Measurements from ENCODE around the gene FAIM2. TPM values are rescaled to one million over a fixed set of nuclear protein-coding genes. Genes with fewer than 3 reads are reported as not detected.

The FAIM2 gene
- total RNA-seq, 1 donor from 2014 or later: not detected

DNA sequence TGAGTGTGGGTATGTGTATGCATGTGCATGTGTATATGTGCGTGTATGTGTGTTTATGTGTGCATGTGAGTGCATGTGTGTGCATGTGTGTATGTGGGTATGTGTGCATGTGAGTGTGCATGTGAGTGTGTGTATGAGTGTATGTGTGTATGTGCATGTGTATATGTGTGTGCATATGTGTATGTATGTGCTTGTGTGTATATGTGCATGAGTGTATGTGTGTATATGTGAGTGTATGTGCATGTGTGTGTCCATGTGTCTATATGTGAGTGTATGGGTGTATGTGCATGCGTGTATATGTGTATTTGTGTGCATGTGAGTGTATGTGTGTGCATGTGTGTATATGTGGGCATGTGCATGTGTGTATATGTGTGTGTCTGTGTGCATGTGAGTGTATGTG, 25.7 kb downstream of the FAIM2 start:
- no peaks in the 10 kb centered on the region for H3K9me3 Mint-ChIP-seq (ENCODE audit: unreplicated experiment)
- H3K27me3 Mint-ChIP-seq (ENCODE audit: unreplicated experiment): peaks cover 14% of the 10 kb centered on the region
- no peak overlapping the region for H3K4me3 Mint-ChIP-seq (ENCODE audit: unreplicated experiment)
- no peak overlapping the region for H3K27ac Mint-ChIP-seq (ENCODE audit: unreplicated experiment)
- DNase-seq (ENCODE audit: low spot score): no peak
- TF ChIP-seq, protein P1, sequence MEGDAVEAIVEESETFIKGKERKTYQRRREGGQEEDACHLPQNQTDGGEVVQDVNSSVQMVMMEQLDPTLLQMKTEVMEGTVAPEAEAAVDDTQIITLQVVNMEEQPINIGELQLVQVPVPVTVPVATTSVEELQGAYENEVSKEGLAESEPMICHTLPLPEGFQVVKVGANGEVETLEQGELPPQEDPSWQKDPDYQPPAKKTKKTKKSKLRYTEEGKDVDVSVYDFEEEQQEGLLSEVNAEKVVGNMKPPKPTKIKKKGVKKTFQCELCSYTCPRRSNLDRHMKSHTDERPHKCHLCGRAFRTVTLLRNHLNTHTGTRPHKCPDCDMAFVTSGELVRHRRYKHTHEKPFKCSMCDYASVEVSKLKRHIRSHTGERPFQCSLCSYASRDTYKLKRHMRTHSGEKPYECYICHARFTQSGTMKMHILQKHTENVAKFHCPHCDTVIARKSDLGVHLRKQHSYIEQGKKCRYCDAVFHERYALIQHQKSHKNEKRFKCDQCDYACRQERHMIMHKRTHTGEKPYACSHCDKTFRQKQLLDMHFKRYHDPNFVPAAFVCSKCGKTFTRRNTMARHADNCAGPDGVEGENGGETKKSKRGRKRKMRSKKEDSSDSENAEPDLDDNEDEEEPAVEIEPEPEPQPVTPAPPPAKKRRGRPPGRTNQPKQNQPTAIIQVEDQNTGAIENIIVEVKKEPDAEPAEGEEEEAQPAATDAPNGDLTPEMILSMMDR (IDR thresholded peaks at IDR 0.05; ENCODE audit: unreplicated experiment): no peak
- no peaks in the 10 kb centered on the region for H3K36me3 Mint-ChIP-seq (ENCODE audit: low read depth, unreplicated experiment)
- no peaks in the 10 kb centered on the region for H3K4me1 Mint-ChIP-seq (ENCODE audit: unreplicated experiment)

DNA sequence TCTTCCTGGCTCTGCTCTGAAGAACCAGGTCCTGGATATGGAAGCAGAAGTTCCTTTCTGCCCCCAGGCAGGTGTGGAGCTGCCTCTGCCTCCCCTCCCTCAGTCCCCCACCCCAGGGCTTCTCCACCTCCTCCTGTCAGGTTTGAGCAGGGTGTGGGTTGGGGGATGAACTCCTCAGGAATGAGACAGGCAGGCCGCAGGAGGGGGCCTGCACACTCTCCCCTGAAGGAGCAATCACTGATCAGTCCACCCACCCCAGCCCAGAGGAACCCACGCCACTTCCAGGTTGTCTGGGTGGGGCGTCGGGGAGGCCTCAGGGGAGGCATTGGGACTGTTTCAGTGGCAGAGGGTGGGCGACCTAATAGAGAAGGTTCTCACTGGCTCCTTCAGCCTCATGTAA, 26.6 kb downstream of the FAIM2 start:
- Mint-ChIP-seq H3K27ac (ENCODE audit: unreplicated experiment) (no peak overlapping the region), H3K4me1 (ENCODE audit: unreplicated experiment) (no peaks in the 10 kb centered on the region), H3K9me3 (ENCODE audit: unreplicated experiment) (no peaks in the 10 kb centered on the region), H3K27me3 (ENCODE audit: unreplicated experiment) (peaks cover 9% of the 10 kb centered on the region), H3K4me3 (ENCODE audit: unreplicated experiment) (no peak overlapping the region), H3K36me3 (ENCODE audit: low read depth, unreplicated experiment) (no peaks in the 10 kb centered on the region)
- DNase-seq (ENCODE audit: low spot score): no peak
- TF ChIP-seq, protein P1 (IDR thresholded peaks at IDR 0.05; ENCODE audit: unreplicated experiment): no peak

DNA sequence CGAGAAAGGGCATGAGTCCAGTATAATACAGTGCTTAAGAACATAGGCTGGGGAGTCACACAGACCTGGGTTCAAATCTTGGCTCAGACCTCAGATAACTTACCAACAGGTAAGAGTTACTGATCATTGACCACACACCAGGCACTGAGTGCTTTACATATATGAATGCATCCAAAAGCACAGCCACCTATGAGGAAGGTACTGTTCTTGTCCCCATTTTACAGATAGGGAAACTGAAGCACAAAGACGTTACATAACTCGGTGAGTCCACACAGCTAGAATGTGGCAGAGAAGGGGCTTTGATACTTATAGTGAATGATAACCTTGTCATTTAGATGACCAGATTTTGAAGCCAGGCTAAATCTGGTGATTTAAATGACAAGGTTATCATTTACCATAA, 27.6 kb downstream of the FAIM2 start:
- TF ChIP-seq, protein P1 (IDR thresholded peaks at IDR 0.05; ENCODE audit: unreplicated experiment): no peak
- DNase-seq (ENCODE audit: low spot score): no peak
- Mint-ChIP-seq H3K27ac (ENCODE audit: unreplicated experiment) (no peak overlapping the region), H3K27me3 (ENCODE audit: unreplicated experiment) (peaks cover 9% of the 10 kb centered on the region), H3K9me3 (ENCODE audit: unreplicated experiment) (no peaks in the 10 kb centered on the region), H3K36me3 (ENCODE audit: low read depth, unreplicated experiment) (no peaks in the 10 kb centered on the region), H3K4me3 (ENCODE audit: unreplicated experiment) (no peak overlapping the region), H3K4me1 (ENCODE audit: unreplicated experiment) (no peaks in the 10 kb centered on the region)

DNA sequence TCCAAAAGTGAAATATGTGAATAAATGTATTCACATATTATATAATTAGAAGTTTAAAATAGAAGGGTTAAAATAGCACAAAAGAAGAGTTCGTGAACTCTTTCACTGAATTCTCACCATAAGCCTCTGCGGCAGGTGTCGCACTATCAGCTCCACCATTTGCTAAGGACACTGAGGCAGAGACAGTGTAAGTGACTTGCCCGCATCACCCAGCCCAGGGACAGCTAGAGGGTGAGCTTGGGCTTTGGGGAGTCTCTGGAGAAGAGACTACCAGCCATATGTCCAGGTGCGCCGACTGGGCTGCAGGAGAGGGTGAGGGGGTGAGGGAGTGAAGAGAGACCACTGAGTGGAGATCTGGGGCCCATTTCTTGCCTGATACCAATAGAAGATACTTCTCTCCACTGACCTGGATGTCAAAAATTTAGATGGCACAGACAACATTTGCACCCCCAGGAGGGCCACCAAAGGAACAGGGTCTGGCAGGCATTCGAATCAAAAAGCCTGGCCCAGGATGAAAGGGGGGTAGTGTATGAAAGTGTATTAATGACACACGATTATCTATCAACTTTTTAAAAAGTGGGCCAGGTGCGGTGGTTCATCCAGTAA, 28.5 kb downstream of the FAIM2 start:
- Mint-ChIP-seq H3K4me1 (ENCODE audit: unreplicated experiment) (no peaks in the 10 kb centered on the region), H3K9me3 (ENCODE audit: unreplicated experiment) (no peaks in the 10 kb centered on the region), H3K27ac (ENCODE audit: unreplicated experiment) (no peak overlapping the region), H3K27me3 (ENCODE audit: unreplicated experiment) (peaks cover 6% of the 10 kb centered on the region), H3K36me3 (ENCODE audit: low read depth, unreplicated experiment) (no peaks in the 10 kb centered on the region), H3K4me3 (ENCODE audit: unreplicated experiment) (no peak overlapping the region)
- TF ChIP-seq, protein P1 (IDR thresholded peaks at IDR 0.05; ENCODE audit: unreplicated experiment): no peak
- DNase-seq (ENCODE audit: low spot score): no peak

GRCh38 chr12:49874142-49874897, 29.4 kb downstream of the FAIM2 start:
- TF ChIP-seq, protein P1 (IDR thresholded peaks at IDR 0.05; ENCODE audit: unreplicated experiment): no peak
- Mint-ChIP-seq H3K36me3 (ENCODE audit: low read depth, unreplicated experiment) (no peaks in the 10 kb centered on the region), H3K4me3 (ENCODE audit: unreplicated experiment) (no peak overlapping the region)

More at GRCh38 chr12:49874142-49874897, 29.4 kb downstream of the FAIM2 start:
- H3K9me3 Mint-ChIP-seq (ENCODE audit: unreplicated experiment): no peaks in the 10 kb centered on the region
- peak overlapping the region; percentile 17 for H3K27ac Mint-ChIP-seq (ENCODE audit: unreplicated experiment)
- H3K27me3 Mint-ChIP-seq (ENCODE audit: unreplicated experiment): peaks cover 1% of the 10 kb centered on the region
- DNase-seq (ENCODE audit: low spot score): no peak
- H3K4me1 Mint-ChIP-seq (ENCODE audit: unreplicated experiment): no peaks in the 10 kb centered on the region

Measured in endothelial cell (in vitro differentiated cells).